Retinal pigment epithelial cell (primary cell): ENCODE results near the gene ZFP36.

Experiments
- DNase-seq: peaks from one replicate; pipeline ENCODE4 v3.0.0-alpha.2; 2010; ENCODE audit warnings: low read depth
- H3K4me3 ChIP-seq: 2 replicates; pipeline ENCODE4 v1.5.1; 2011; ENCODE audit warnings: mild to moderate bottlenecking, low read length, control low read depth, moderate library complexity
- TF ChIP-seq, protein P1 (sequence below): conservative IDR thresholded peaks from 2 replicates; pipeline ENCODE4 v1.5.1; 2011; ENCODE audit warnings: low read depth, low read length, control low read depth, inconsistent platforms

Gene ZFP36

GRCh38 chr19:39412100-39412866 is 5.6 kb downstream of the ZFP36 start, which contains the start of gene PLEKHG2:
Gene PLEKHG2 (plus strand): TSS chr19:39412669. CDS start chr19:39414087, 1,418 bp downstream.
- DNase-seq = peak; percentile 98
- peak within 1 kb of the TSS; percentile 92 for H3K4me3 ChIP-seq
- TF ChIP-seq, protein P1, sequence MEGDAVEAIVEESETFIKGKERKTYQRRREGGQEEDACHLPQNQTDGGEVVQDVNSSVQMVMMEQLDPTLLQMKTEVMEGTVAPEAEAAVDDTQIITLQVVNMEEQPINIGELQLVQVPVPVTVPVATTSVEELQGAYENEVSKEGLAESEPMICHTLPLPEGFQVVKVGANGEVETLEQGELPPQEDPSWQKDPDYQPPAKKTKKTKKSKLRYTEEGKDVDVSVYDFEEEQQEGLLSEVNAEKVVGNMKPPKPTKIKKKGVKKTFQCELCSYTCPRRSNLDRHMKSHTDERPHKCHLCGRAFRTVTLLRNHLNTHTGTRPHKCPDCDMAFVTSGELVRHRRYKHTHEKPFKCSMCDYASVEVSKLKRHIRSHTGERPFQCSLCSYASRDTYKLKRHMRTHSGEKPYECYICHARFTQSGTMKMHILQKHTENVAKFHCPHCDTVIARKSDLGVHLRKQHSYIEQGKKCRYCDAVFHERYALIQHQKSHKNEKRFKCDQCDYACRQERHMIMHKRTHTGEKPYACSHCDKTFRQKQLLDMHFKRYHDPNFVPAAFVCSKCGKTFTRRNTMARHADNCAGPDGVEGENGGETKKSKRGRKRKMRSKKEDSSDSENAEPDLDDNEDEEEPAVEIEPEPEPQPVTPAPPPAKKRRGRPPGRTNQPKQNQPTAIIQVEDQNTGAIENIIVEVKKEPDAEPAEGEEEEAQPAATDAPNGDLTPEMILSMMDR = peak; percentile 82

DNA sequence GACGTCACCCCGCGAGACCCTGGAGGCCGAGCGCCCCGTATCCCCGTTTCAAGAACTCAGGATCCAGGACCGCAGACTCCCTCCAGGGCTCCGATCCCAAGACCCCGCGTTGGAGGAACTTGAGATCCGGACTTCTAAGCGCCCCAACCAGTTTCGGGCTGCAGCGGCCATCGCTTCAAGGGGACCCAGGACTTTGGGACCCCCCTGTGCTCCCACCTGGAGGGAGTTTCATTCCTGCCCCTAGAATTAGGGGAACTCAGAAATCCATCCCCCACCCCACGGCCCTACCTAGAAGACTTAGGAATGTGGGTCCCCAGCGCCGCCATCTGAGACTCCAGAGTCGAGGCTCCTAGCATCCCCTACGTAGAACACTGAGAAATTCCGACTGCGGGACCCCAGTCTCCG is 6.2 kb downstream of the ZFP36 start:
- peak overlapping the region; percentile 92 for H3K4me3 ChIP-seq
- TF ChIP-seq, protein P1 = no peak
- DNase-seq = no peak

DNA sequence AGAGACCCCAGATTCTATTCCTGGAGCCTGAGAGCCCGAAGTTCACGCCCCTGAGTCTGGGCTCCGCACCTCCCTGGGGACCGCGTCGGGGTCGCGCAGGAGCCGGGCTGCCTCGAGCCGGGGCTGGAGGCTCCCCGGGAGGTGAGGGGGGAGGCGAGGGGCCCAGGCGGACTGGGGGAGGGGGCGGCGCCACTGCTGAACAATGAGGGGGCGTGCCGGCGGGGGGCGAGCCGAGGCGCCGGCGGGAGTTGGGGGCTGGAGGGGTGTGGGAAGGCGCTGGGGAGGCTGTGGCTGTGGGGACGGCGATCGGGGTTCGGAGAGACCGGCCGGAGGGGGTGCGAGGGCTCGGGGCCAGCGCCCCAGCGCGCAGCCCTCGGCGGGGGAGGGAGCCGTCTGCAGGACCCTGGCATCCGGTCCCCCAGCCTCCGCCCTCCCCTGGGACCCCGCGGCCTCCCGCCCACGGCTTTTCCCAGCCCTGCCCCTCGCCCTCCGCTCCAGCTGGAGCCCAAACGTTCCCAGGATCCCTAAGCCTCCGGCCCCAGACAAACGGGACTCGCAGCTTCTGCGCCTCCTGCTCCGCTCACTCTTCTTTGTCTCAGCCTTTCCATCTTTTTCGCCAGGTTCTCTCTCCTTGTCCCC is 6.7 kb downstream of the ZFP36 start:
- H3K4me3 ChIP-seq = peak overlapping the region; percentile 92
- no peak for DNase-seq
- TF ChIP-seq, protein P1 = no peak

- H3K4me3 ChIP-seq = peak overlapping the region; percentile 92
- no peak for DNase-seq
- TF ChIP-seq, protein P1 = peak; percentile 42
Measured at GRCh38 chr19:39413911-39414608, 7.4 kb downstream of the ZFP36 start.

GRCh38 chr19:39415111-39416046 is 8.7 kb downstream of the ZFP36 start:
- no peak overlapping the region for H3K4me3 ChIP-seq
- no peak for DNase-seq
- TF ChIP-seq, protein P1 = no peak
